Natural killer cell (primary cell): ENCODE results near the gene LHB. TPM values are rescaled to one million over a fixed set of nuclear protein-coding genes. Genes with fewer than 3 reads are reported as not detected.
A peak's percentile ranks its signal among the peaks of the same experiment; 100 is the strongest.
"Not testable (repeated sequence)": the region's sequence is repeated elsewhere in the genome, so short reads cannot be mapped to it uniquely, and the experiment has no call there.

ENCODE experiments used
- ATAC-seq, 3 donors: fragments of 150-1000 bp in 2 of 3; fragments of 200-7000 bp in 1 of 3; cut with Tn5 transposase; 1 replicate in 1 of 3; 2 replicates in 2 of 3; pipeline ENCODE4 v1.10.0; 2021; ENCODE audit warnings: mild to moderate bottlenecking in 2 of 3, moderate library complexity in 2 of 3
- DNase-seq, 2 donors: peaks; one replicate each; pipeline versions ENCODE4 v3.0.0 to v3.0.0-alpha.2; 2013 to 2021; ENCODE audit warnings: mixed read lengths in 1 of 2
- H3K27ac ChIP-seq: one replicate; pipeline ENCODE4 v1.5.1; 2013; ENCODE audit warnings: mild to moderate bottlenecking, low read length
- H3K27me3 ChIP-seq: one replicate; pipeline ENCODE4 v1.6.1; 2013; ENCODE audit warnings: low read length; ENCODE audit not compliant: control insufficient read depth, insufficient read depth
- H3K36me3 ChIP-seq: one replicate; pipeline ENCODE4 v1.6.1; 2013; ENCODE audit warnings: low read length; ENCODE audit not compliant: control insufficient read depth, insufficient read depth
- H3K4me1 ChIP-seq: one replicate; pipeline ENCODE4 v1.6.1; 2013; ENCODE audit warnings: low read length; ENCODE audit not compliant: control insufficient read depth, insufficient read depth
- H3K4me3 ChIP-seq: one replicate; pipeline ENCODE4 v1.5.1; 2013; ENCODE audit warnings: low read length
- H3K9me3 ChIP-seq: one replicate; pipeline ENCODE4 v1.6.1; 2013; ENCODE audit warnings: low read length; ENCODE audit not compliant: control insufficient read depth, insufficient read depth
- H3K27ac Mint-ChIP-seq, 2 donors: one replicate each; pipeline ENCODE4 v1.8.0; 2022; ENCODE audit warnings: mild to moderate bottlenecking in 2 of 2, mixed read lengths in 2 of 2, moderate library complexity in 1 of 2
- H3K27me3 Mint-ChIP-seq, 2 donors: one replicate each; pipeline ENCODE4 v1.8.0; 2022; ENCODE audit warnings: low read depth in 2 of 2, mixed read lengths in 2 of 2
- H3K36me3 Mint-ChIP-seq: one replicate; pipeline ENCODE4 v1.8.0; 2022; ENCODE audit warnings: mixed read lengths
- H3K4me1 Mint-ChIP-seq, 2 donors: one replicate each; pipeline ENCODE4 v1.8.0; 2022; ENCODE audit warnings: mixed read lengths in 2 of 2
- H3K4me3 Mint-ChIP-seq: one replicate; pipeline ENCODE4 v1.8.0; 2022; ENCODE audit warnings: mild to moderate bottlenecking, moderate library complexity, mixed read lengths
- H3K9me3 Mint-ChIP-seq, 2 donors: one replicate each; pipeline ENCODE4 v1.8.0; 2022; ENCODE audit warnings: mixed read lengths in 2 of 2
- WGBS: methylation state at CpG from one replicate; pipeline ENCODE4 v1.1.7; 2013; ENCODE audit warnings: missing lambda C conversion rate; ENCODE audit not compliant: insufficient coverage; 5-methylcytosine and 5-hydroxymethylcytosine counted together
- intact Hi-C: fragments of 100-400 bp; cut with micrococcal nuclease; formaldehyde crosslinking; loops from one replicate; pipeline ENCODE4 v1.14.2; 2022
- total RNA-seq, 4 donors: library from RNA; stranded (reverse); fragments of 120-200 nt in 1 of 4; gene quantifications; one replicate each; pipeline versions ENCODE4 v1.2.3 to v1.2.4, GENCODE V29; 2013 to 2022
- TF ChIP-seq, protein P1 (sequence below): fragments of 200-600 bp; IDR thresholded peaks from one replicate; pipeline ENCODE4 v1.8.0; 2022; ENCODE audit warnings: antibody characterized with exemption

Gene LHB
- total RNA-seq, 3 donors from 2014 or later (not counting 1 experiment from before 2014, with no cell fraction given), result 1.4 TPM; not detected in 2

- DNase-seq, result peak; percentile 48 to 69
- peaks cover 26% of the 10 kb centered on the region for H3K4me1 ChIP-seq
- H3K9me3 Mint-ChIP-seq, result no peaks in the 10 kb centered on the region
- TF ChIP-seq, protein P1, sequence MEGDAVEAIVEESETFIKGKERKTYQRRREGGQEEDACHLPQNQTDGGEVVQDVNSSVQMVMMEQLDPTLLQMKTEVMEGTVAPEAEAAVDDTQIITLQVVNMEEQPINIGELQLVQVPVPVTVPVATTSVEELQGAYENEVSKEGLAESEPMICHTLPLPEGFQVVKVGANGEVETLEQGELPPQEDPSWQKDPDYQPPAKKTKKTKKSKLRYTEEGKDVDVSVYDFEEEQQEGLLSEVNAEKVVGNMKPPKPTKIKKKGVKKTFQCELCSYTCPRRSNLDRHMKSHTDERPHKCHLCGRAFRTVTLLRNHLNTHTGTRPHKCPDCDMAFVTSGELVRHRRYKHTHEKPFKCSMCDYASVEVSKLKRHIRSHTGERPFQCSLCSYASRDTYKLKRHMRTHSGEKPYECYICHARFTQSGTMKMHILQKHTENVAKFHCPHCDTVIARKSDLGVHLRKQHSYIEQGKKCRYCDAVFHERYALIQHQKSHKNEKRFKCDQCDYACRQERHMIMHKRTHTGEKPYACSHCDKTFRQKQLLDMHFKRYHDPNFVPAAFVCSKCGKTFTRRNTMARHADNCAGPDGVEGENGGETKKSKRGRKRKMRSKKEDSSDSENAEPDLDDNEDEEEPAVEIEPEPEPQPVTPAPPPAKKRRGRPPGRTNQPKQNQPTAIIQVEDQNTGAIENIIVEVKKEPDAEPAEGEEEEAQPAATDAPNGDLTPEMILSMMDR, result no peak
- H3K27me3 ChIP-seq, result peaks cover 30% of the 10 kb centered on the region
- H3K36me3 ChIP-seq, result no peaks in the 10 kb centered on the region
- peaks cover 35 to 39% of the 10 kb centered on the region in 2 donors for H3K27me3 Mint-ChIP-seq
- peak overlapping the region; percentile 47 for H3K4me3 ChIP-seq
- H3K27ac ChIP-seq, result no peak overlapping the region
- intact Hi-C loops, result no loop called here
- WGBS, result under 1% methylated on average over 63 of the region's 63 CpGs
- H3K4me1 Mint-ChIP-seq, result peaks cover 21 to 24% of the 10 kb centered on the region in 2 donors
- peak overlapping the region; percentile 87 for H3K4me3 Mint-ChIP-seq
- ATAC-seq, result peak; percentile 71 to 78 (median 78)
- H3K36me3 Mint-ChIP-seq, result no peaks in the 10 kb centered on the region
- no peaks in the 10 kb centered on the region for H3K9me3 ChIP-seq
- H3K27ac Mint-ChIP-seq, result peak overlapping the region in 1 of 2 donors; percentile 59
Observed at GRCh38 chr19:49056101-49056901, 39.4 kb upstream of the LHB start.

DNA sequence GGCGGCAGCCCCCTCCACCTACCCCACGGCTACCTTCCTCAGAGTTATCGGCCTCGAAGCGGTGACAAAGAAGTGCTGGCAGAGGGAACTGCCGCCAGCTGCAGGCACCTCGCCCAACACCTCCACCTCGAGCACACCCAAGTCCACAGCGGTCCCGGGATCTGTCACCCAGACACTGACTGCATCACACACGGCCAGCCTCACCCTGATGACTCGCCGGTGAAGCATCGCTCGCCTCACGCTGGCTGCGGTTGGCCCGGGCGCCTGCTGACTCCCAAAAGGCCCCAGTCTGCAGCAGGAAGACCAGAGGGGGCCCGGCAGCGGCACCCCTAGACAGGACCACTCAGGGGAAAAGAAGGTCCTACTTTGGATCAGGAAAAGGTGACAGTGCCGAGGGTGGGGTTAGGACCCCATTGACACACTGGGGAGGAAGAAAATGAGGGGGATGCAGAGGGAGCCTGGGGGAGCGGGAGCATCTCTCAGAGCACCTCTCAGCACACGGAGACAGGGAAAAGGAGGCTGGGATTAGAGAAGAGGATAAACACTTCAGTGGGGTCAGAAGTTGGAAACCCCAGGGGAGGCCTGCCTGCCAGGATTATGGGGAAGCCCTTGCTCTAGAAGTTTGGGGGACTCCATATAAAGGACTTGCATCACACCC is 33.6 kb upstream of the LHB start:
- H3K9me3 ChIP-seq, DNase-seq, H3K4me3 ChIP-seq, H3K4me1 Mint-ChIP-seq, H3K36me3 Mint-ChIP-seq, ATAC-seq, H3K36me3 ChIP-seq, H3K4me3 Mint-ChIP-seq, H3K27me3 Mint-ChIP-seq, intact Hi-C loops, H3K27me3 ChIP-seq, H3K27ac Mint-ChIP-seq, H3K9me3 Mint-ChIP-seq, H3K27ac ChIP-seq, H3K4me1 ChIP-seq: not testable (repeated sequence)
- WGBS, result 83% methylated on average over 24 of the region's 24 CpGs

DNA sequence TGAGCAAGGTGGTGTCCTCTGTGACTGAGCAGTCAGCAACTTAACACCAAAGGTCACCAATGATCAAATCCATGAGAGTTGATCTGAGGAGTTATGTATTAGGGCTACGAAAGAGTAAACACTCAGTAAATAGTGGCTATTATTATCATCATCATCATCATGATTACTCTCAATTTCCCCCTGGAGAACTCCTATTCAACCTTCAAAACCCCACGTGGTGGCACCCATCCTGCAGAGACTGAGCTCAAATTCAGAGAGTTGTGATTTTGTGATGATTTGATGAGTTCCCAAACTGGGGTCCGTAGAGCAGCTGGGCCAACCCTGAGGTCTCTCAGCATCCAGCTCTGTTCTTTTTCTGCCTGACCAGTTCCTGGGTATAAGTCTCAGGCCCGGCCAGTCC is 32.9 kb upstream of the LHB start:
- H3K9me3 ChIP-seq, ATAC-seq: not testable (repeated sequence)

GRCh38 chr19:49049011-49049410 is 32.1 kb upstream of the LHB start, which contains the start of gene CGB8:
CGB8 (minus strand) TSS chr19:49049111; CDS start chr19:49048739, 372 bp downstream.
- H3K27me3 ChIP-seq, H3K4me3 Mint-ChIP-seq, intact Hi-C loops, H3K9me3 Mint-ChIP-seq, ATAC-seq, H3K27ac Mint-ChIP-seq, H3K36me3 ChIP-seq, DNase-seq, H3K9me3 ChIP-seq, H3K4me1 ChIP-seq, H3K27ac ChIP-seq, H3K36me3 Mint-ChIP-seq, H3K27me3 Mint-ChIP-seq, H3K4me3 ChIP-seq, H3K4me1 Mint-ChIP-seq: not testable (repeated sequence)
- WGBS, result 85% methylated on average over 10 of the region's 12 CpGs

More for the DNA sequence above, 32.9 kb upstream of the LHB start:
- H3K27ac Mint-ChIP-seq, H3K4me1 ChIP-seq, H3K4me3 ChIP-seq, H3K27ac ChIP-seq, H3K36me3 Mint-ChIP-seq, H3K36me3 ChIP-seq, H3K4me3 Mint-ChIP-seq, H3K27me3 ChIP-seq, H3K9me3 Mint-ChIP-seq, intact Hi-C loops, DNase-seq, H3K27me3 Mint-ChIP-seq, H3K4me1 Mint-ChIP-seq: not testable (repeated sequence)
- 100% methylated on average over 1 of the region's 4 CpGs for WGBS

GRCh38 chr19:49043548-49043947 is 26.7 kb upstream of the LHB start, which contains the start of gene CGB5:
CGB5 (plus strand) TSS chr19:49043848; CDS start chr19:49044210, 362 bp downstream.
- H3K27me3 ChIP-seq, intact Hi-C loops, H3K27ac Mint-ChIP-seq, H3K9me3 Mint-ChIP-seq, H3K4me3 ChIP-seq, H3K36me3 Mint-ChIP-seq, H3K36me3 ChIP-seq, H3K27ac ChIP-seq, H3K4me1 Mint-ChIP-seq, ATAC-seq, H3K9me3 ChIP-seq, DNase-seq, H3K4me3 Mint-ChIP-seq, H3K27me3 Mint-ChIP-seq, H3K4me1 ChIP-seq: not testable (repeated sequence)
- WGBS, result 77% methylated on average over 13 of the region's 15 CpGs

DNA sequence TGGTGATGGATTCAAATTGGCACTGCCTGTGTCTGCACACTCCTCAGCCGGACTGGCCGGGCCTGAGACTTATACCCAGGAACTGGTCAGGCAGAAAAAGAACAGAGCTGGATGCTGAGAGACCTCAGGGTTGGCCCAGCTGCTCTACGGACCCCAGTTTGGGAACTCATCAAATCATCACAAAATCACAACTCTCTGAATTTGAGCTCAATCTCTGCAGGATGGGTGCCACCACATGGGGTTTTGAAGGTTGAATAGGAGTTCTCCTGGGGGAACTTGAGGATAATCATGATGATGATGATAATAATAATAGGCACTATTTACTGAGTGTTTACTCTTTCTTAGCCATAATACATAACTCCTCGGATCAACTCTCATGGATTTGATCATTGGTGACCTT is 25.8 kb upstream of the LHB start:
- not testable (repeated sequence) for H3K4me1 ChIP-seq

More for the DNA sequence above, 25.8 kb upstream of the LHB start:
- H3K36me3 Mint-ChIP-seq, H3K27ac Mint-ChIP-seq, ATAC-seq, H3K27me3 Mint-ChIP-seq, H3K4me1 Mint-ChIP-seq, DNase-seq, H3K36me3 ChIP-seq, H3K4me3 Mint-ChIP-seq, H3K27me3 ChIP-seq, H3K4me3 ChIP-seq, H3K9me3 ChIP-seq, H3K27ac ChIP-seq, intact Hi-C loops, H3K9me3 Mint-ChIP-seq: not testable (repeated sequence)
- WGBS, result no CpG with 5 or more reads among the region's 4 CpGs
